Measurements from ENCODE around the gene BPIFA3. TPM values are rescaled to one million over a fixed set of nuclear protein-coding genes. Genes with fewer than 3 reads are reported as not detected.

Gene BPIFA3
- total RNA-seq (2022; extraction: Qiagen RNA extraction), result not detected in 5 replicates

GRCh38 chr20:33217052-33217451 is at the start of gene BPIFA3:
TSS of gene BPIFA3 (plus strand) at chr20:33217352. CDS start at chr20:33217537, 185 bp downstream.

GRCh38 chr20:33167859-33168258 is 49.3 kb upstream of the BPIFA3 start, which contains the start of gene BPIFA2:
TSS of gene BPIFA2 (plus strand) at chr20:33168159. CDS start at chr20:33169146, 987 bp downstream.

GRCh38 chr20:33235696-33236095 is 18.5 kb downstream of the BPIFA3 start, which contains the start of gene BPIFA1:
TSS of gene BPIFA1 (plus strand) at chr20:33235996. CDS start at chr20:33237712, 1,716 bp downstream.

Other genes with a start within 250 kb of the BPIFA3 start
- gene SUN5, start 212.9 kb upstream of the BPIFA3 start, total RNA-seq (2022; extraction: Qiagen RNA extraction), result not detected in 5 replicates
- gene BPIFB2, start 209.6 kb upstream of the BPIFA3 start, total RNA-seq (2022; extraction: Qiagen RNA extraction), result not detected in 5 replicates
- gene BPIFB6, start 185.7 kb upstream of the BPIFA3 start, total RNA-seq (2022; extraction: Qiagen RNA extraction), result not detected in 5 replicates
- gene BPIFB3, start 163.4 kb upstream of the BPIFA3 start, total RNA-seq (2022; extraction: Qiagen RNA extraction), result not detected in 5 replicates
- gene BPIFB4, start 137.7 kb upstream of the BPIFA3 start, total RNA-seq (2022; extraction: Qiagen RNA extraction), result not detected in 5 replicates
- gene BPIFA2, start 49.2 kb upstream of the BPIFA3 start, total RNA-seq (2022; extraction: Qiagen RNA extraction), result 0.08 to 0.12 TPM (median 0.09 TPM) in 3 of 5 replicates, not detected in the others
- gene BPIFA1, start 18.6 kb downstream of the BPIFA3 start, total RNA-seq (2022; extraction: Qiagen RNA extraction), result not detected in 5 replicates
- gene BPIFB1, start 65.9 kb downstream of the BPIFA3 start, total RNA-seq (2022; extraction: Qiagen RNA extraction), result 0.06 to 0.17 TPM (median 0.12 TPM) in 4 of 5 replicates, not detected in the other
- gene CDK5RAP1, start 184.2 kb downstream of the BPIFA3 start, total RNA-seq (2022; extraction: Qiagen RNA extraction), result 30.6 to 34.8 TPM (median 32.0 TPM) in 5 replicates
- gene SNTA1, start 226.4 kb downstream of the BPIFA3 start, total RNA-seq (2022; extraction: Qiagen RNA extraction), result 9.3 to 12.0 TPM (median 10.6 TPM) in 5 replicates